Right lung (tissue), 5 donors: ENCODE results near the gene CUEDC2. TPM values are rescaled to one million over a fixed set of nuclear protein-coding genes. Genes with fewer than 3 reads are reported as not detected.

Experiments
- DNase-seq, 2 donors: peaks; one replicate each; pipeline ENCODE4 v3.0.0-alpha.2; 2013
- polyA plus RNA-seq, 5 donors: library from polyadenylated mRNA; unstranded; fragments of 120-200 nt; gene quantifications; one replicate each; pipeline versions ENCODE4 v1.2.1 to v1.2.3, GENCODE V29; 2013; ENCODE audit warnings: inconsistent platforms in 1 of 5, low replicate concordance in 1 of 5; ENCODE audit not compliant: insufficient read length in 5 of 5, insufficient read depth in 1 of 5

The CUEDC2 gene
- polyA plus RNA-seq, 5 donors = 58.7 to 90.0 (median 70.6) TPM

GRCh38 chr10:102398172-102399020 is 34.0 kb downstream of the CUEDC2 start:
- no peak for DNase-seq

GRCh38 chr10:102397222-102398171 is 34.9 kb downstream of the CUEDC2 start:
- DNase-seq = no peak

- no peak for DNase-seq
These were observed 35.6 kb downstream of the CUEDC2 start for GRCh38 chr10:102396730-102397151.

GRCh38 chr10:102396317-102396650 is 36.1 kb downstream of the CUEDC2 start:
- no peak for DNase-seq

GRCh38 chr10:102395400-102396316 is 36.7 kb downstream of the CUEDC2 start, which contains the start of gene NFKB2:
TSS of gene NFKB2 (plus strand) at chr10:102395705. CDS start at chr10:102395960, 255 bp downstream.
- peak; percentile 92 to 93 for DNase-seq

- DNase-seq = no peak
These were observed 37.5 kb downstream of the CUEDC2 start for GRCh38 chr10:102394801-102395399.

GRCh38 chr10:102394079-102394800 is 38.1 kb downstream of the CUEDC2 start:
- peak; percentile 92 to 94 for DNase-seq

GRCh38 chr10:102393411-102394078 is 38.8 kb downstream of the CUEDC2 start:
- no peak for DNase-seq

GRCh38 chr10:102392306-102392705 is 40.1 kb downstream of the CUEDC2 start:
- no peak for DNase-seq

- DNase-seq = no peak
These were observed 42.5 kb downstream of the CUEDC2 start for GRCh38 chr10:102389894-102390293.

GRCh38 chr10:102384606-102385429 is 47.6 kb downstream of the CUEDC2 start:
- DNase-seq = peak in 1 of 2 donors; percentile 23

GRCh38 chr10:102384053-102384452 is 48.3 kb downstream of the CUEDC2 start:
- DNase-seq = no peak

GRCh38 chr10:102382871-102383270 is 49.5 kb downstream of the CUEDC2 start:
- DNase-seq = no peak

GRCh38 chr10:102381983-102382382 is 50.4 kb downstream of the CUEDC2 start:
- DNase-seq = no peak

GRCh38 chr10:102379383-102379782 is 53.0 kb downstream of the CUEDC2 start:
- DNase-seq = no peak

- DNase-seq = no peak
These were observed 55.5 kb downstream of the CUEDC2 start for GRCh38 chr10:102376901-102377300.

- DNase-seq = no peak
These were observed 56.5 kb downstream of the CUEDC2 start for GRCh38 chr10:102375867-102376266.

GRCh38 chr10:102375250-102375649 is 57.1 kb downstream of the CUEDC2 start:
- DNase-seq = no peak
